ENCODE data around the gene SLC35A3.
A peak's percentile ranks its signal among the peaks of the same experiment; 100 is the strongest.

Gene SLC35A3

DNA sequence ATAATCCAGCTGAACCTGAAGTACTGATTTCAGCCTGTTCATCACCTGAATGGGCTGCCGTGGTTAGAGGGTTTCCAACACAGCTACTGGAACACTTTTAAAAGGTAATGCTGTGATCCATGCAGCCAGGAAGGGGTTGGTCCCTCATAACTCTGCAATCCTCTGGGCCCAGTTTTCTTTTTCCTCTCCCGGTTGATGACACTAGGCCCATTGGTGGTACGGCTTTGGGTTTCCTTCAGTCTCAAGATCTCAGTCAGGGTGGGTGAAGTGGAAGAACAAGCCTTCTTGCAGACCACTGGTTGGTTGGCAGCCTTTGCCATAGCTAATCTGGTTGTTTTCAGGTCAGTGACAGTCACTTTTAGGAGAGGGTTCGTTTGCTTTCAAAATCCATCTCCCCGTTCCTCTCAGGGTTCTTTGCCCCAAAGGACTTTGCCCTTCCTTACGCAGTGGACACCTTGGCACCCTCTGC is 502 bp upstream of the SLC35A3 start:
- Histone ChIP-seq H3K4me3 (ENCODE audit: low read depth, low read length) (peak overlapping the region; percentile 85), H3K4me1 (ENCODE audit: control insufficient read depth, insufficient read depth, low read length) (no peaks in the 10 kb centered on the region), H3K36me3 (ENCODE audit: control insufficient read depth in 2 of 2, insufficient read depth in 1 of 2, low read length in 2 of 2) (no peaks in the 10 kb centered on the region; a peak in 1 of 3 replicates), H3K9me3 (ENCODE audit: control insufficient read depth, insufficient read depth, low read depth, low read length) (no peaks in the 10 kb centered on the region), H3K27ac (ENCODE audit: extremely low read depth, low read depth, low read length) (peak overlapping the region; percentile 53)
- TF ChIP-seq ZNF555 (tag by site-specific recombination; conservative IDR thresholded peaks at IDR 0.05) (no peak), ZNF560 (tag by site-specific recombination; IDR thresholded peaks at IDR 0.05; ENCODE audit: borderline replicate concordance) (no peak)
- TF ChIP-seq, protein P1, sequence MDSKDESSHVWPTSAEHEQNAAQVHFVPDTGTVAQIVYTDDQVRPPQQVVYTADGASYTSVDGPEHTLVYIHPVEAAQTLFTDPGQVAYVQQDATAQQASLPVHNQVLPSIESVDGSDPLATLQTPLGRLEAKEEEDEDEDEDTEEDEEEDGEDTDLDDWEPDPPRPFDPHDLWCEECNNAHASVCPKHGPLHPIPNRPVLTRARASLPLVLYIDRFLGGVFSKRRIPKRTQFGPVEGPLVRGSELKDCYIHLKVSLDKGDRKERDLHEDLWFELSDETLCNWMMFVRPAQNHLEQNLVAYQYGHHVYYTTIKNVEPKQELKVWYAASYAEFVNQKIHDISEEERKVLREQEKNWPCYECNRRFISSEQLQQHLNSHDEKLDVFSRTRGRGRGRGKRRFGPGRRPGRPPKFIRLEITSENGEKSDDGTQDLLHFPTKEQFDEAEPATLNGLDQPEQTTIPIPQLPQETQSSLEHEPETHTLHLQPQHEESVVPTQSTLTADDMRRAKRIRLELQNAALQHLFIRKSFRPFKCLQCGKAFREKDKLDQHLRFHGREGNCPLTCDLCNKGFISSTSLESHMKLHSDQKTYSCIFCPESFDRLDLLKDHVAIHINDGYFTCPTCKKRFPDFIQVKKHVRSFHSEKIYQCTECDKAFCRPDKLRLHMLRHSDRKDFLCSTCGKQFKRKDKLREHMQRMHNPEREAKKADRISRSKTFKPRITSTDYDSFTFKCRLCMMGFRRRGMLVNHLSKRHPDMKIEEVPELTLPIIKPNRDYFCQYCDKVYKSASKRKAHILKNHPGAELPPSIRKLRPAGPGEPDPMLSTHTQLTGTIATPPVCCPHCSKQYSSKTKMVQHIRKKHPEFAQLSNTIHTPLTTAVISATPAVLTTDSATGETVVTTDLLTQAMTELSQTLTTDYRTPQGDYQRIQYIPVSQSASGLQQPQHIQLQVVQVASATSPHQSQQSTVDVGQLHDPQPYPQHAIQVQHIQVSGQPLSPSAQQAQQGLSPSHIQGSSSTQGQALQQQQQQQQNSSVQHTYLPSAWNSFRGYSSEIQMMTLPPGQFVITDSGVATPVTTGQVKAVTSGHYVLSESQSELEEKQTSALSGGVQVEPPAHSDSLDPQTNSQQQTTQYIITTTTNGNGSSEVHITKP (tag by site-specific recombination; IDR thresholded peaks at IDR 0.05) = peak; percentile 88
- POLR2A ChIA-PET = interaction anchor here (1.0 to 2.0 kb wide), 8 partner anchors 9 to 297 kb away, joined by 3 to 11 read pairs (median 5); partner anchors contain the start of genes AGL, FRRS1, RTCA and SASS6
- CTCF ChIA-PET = interaction anchor here (0.6 to 1.0 kb wide), 2 partner anchors 39 to 120 kb away, joined by 3 to 4 read pairs; no protein-coding TSS in a partner anchor

DNA sequence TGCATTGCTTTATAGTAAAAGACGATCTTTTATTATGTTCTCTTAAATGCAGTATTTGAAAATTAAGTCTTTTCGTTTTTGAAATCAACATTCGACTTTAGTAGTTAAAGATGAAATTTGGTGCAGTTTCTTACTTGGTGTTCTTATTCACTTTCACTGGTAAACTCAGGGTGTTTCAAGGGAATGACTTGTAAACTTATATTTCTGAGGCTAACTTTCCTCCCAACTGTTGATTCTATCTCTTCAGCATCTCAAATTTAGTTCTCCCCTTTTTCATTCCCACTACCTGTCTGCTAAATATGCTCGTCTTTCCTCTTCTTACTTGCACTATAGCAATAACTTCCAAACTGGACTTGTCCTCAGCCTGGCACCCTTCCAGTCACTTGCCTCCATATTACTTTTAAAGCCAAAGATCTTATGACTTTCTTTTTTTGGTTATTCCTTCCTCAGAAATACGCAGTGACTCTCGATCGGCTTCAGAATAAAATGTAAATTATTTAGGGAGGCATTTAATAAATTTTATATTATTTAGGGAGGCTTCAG is 988 bp downstream of the SLC35A3 start:
- POLR2A ChIA-PET = interaction anchor here (0.9 to 2.0 kb wide), 11 partner anchors 10 to 205 kb away, joined by 3 to 11 read pairs (median 5); partner anchors contain the start of genes AGL, FRRS1, SASS6 and TRMT13
- Histone ChIP-seq H3K36me3 (ENCODE audit: control insufficient read depth in 2 of 2, insufficient read depth in 1 of 2, low read length in 2 of 2) (peaks cover 9 to 11% of the 10 kb centered on the region in 2 experiments), H3K9me3 (ENCODE audit: control insufficient read depth, insufficient read depth, low read depth, low read length) (no peaks in the 10 kb centered on the region), H3K27ac (ENCODE audit: extremely low read depth, low read depth, low read length) (peak overlapping the region; percentile 53), H3K4me1 (ENCODE audit: control insufficient read depth, insufficient read depth, low read length) (no peaks in the 10 kb centered on the region), H3K4me3 (ENCODE audit: low read depth, low read length) (peak overlapping the region; percentile 85)
- CTCF ChIA-PET = interaction anchor here (0.6 to 1.1 kb wide), 2 partner anchors 57 to 652 kb away, joined by 3 read pairs; no protein-coding TSS in a partner anchor
- TF ChIP-seq ZNF610 (tag by site-specific recombination; IDR thresholded peaks at IDR 0.05; ENCODE audit: borderline replicate concordance) (no peak), MYNN (tag by site-specific recombination; IDR thresholded peaks at IDR 0.05; ENCODE audit: borderline replicate concordance) (no peak), ZEB2 (tag by site-specific recombination; IDR thresholded peaks at IDR 0.05) (no peak), GLIS2 (tag by site-specific recombination; IDR thresholded peaks at IDR 0.05) (no peak), SCRT1 (tag by site-specific recombination; IDR thresholded peaks at IDR 0.05; ENCODE audit: borderline replicate concordance) (0 out of 2 replicates have a peak, but pooled peaks have one; percentile 61), HOXC10 (CRISPR knock-in tag; IDR thresholded peaks at IDR 0.05) (no peak), ZNF701 (tag by site-specific recombination; IDR thresholded peaks at IDR 0.05) (no peak), PRDM1 (tag by site-specific recombination; IDR thresholded peaks at IDR 0.05) (peak; percentile 86), ZNF10 (tag by site-specific recombination; IDR thresholded peaks at IDR 0.05) (no peak), ZNF664 (tag by site-specific recombination; IDR thresholded peaks at IDR 0.05) (no peak), ZNF248 (tag by site-specific recombination; IDR thresholded peaks at IDR 0.05) (no peak), ZBTB48 (tag by site-specific recombination; IDR thresholded peaks at IDR 0.05) (no peak), ZNF133 (tag by site-specific recombination; IDR thresholded peaks at IDR 0.05) (no peak), SCRT2 (tag by site-specific recombination; IDR thresholded peaks at IDR 0.05) (peak; percentile 85), ZNF654 (tag by site-specific recombination; IDR thresholded peaks at IDR 0.05; ENCODE audit: low read depth) (no peak), ZNF266 (tag by site-specific recombination; IDR thresholded peaks at IDR 0.05; ENCODE audit: low read depth) (no peak)
- TF ChIP-seq, protein P2, sequence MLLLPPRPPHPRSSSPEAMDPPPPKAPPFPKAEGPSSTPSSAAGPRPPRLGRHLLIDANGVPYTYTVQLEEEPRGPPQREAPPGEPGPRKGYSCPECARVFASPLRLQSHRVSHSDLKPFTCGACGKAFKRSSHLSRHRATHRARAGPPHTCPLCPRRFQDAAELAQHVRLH (tag by site-specific recombination; IDR thresholded peaks at IDR 0.05) = no peak
- TF ChIP-seq, protein P3, sequence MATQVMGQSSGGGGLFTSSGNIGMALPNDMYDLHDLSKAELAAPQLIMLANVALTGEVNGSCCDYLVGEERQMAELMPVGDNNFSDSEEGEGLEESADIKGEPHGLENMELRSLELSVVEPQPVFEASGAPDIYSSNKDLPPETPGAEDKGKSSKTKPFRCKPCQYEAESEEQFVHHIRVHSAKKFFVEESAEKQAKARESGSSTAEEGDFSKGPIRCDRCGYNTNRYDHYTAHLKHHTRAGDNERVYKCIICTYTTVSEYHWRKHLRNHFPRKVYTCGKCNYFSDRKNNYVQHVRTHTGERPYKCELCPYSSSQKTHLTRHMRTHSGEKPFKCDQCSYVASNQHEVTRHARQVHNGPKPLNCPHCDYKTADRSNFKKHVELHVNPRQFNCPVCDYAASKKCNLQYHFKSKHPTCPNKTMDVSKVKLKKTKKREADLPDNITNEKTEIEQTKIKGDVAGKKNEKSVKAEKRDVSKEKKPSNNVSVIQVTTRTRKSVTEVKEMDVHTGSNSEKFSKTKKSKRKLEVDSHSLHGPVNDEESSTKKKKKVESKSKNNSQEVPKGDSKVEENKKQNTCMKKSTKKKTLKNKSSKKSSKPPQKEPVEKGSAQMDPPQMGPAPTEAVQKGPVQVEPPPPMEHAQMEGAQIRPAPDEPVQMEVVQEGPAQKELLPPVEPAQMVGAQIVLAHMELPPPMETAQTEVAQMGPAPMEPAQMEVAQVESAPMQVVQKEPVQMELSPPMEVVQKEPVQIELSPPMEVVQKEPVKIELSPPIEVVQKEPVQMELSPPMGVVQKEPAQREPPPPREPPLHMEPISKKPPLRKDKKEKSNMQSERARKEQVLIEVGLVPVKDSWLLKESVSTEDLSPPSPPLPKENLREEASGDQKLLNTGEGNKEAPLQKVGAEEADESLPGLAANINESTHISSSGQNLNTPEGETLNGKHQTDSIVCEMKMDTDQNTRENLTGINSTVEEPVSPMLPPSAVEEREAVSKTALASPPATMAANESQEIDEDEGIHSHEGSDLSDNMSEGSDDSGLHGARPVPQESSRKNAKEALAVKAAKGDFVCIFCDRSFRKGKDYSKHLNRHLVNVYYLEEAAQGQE (tag by site-specific recombination; IDR thresholded peaks at IDR 0.05) = no peak
